HG03354 (cell line): ENCODE results near the gene CCDC12.
A peak's percentile ranks its signal among the peaks of the same experiment; 100 is the strongest.
"Not testable (repeated sequence)": the region's sequence is repeated elsewhere in the genome, so short reads cannot be mapped to it uniquely, and the experiment has no call there.

Experiments
- ATAC-seq: cut with Tn5 transposase; IDR thresholded peaks from one replicate; pipeline ENCODE4 v1.9.1; 2021; ENCODE audit warnings: mild to moderate bottlenecking; ENCODE audit not compliant: unreplicated experiment, poor library complexity, severe bottlenecking

CCDC12 gene

GRCh38 chr3:46912986-46913385, 63.6 kb downstream of the CCDC12 start:
- no peak for ATAC-seq

- not testable (repeated sequence) for ATAC-seq
Measured at GRCh38 chr3:46910914-46911313, 65.6 kb downstream of the CCDC12 start.

- no peak for ATAC-seq
Measured at GRCh38 chr3:46910166-46910760, 66.3 kb downstream of the CCDC12 start.

- peak; percentile 76 for ATAC-seq
Measured at GRCh38 chr3:46909535-46910161, 66.9 kb downstream of the CCDC12 start.

GRCh38 chr3:46908986-46909534, 67.5 kb downstream of the CCDC12 start:
- no peak for ATAC-seq

GRCh38 chr3:46908294-46908985, 68.1 kb downstream of the CCDC12 start:
- no peak for ATAC-seq

GRCh38 chr3:46907960-46908293, 68.6 kb downstream of the CCDC12 start:
- no peak for ATAC-seq

GRCh38 chr3:46907271-46907670, 69.3 kb downstream of the CCDC12 start:
- ATAC-seq = no peak

GRCh38 chr3:46906471-46907058, 70.0 kb downstream of the CCDC12 start:
- no peak for ATAC-seq

- no peak for ATAC-seq
Measured at GRCh38 chr3:46905661-46906451, 70.7 kb downstream of the CCDC12 start.

- no peak for ATAC-seq
Measured at GRCh38 chr3:46905213-46905560, 71.4 kb downstream of the CCDC12 start.

- no peak for ATAC-seq
Measured at GRCh38 chr3:46904303-46905212, 72.0 kb downstream of the CCDC12 start.

- no peak for ATAC-seq
Measured at GRCh38 chr3:46903341-46904302, 72.9 kb downstream of the CCDC12 start.

- no peak for ATAC-seq
Measured at GRCh38 chr3:46902188-46902631, 74.3 kb downstream of the CCDC12 start.

GRCh38 chr3:46901591-46902187, 74.9 kb downstream of the CCDC12 start:
- ATAC-seq = no peak

- ATAC-seq = no peak
Measured at GRCh38 chr3:46901061-46901460, 75.5 kb downstream of the CCDC12 start.

- ATAC-seq = no peak
Measured at GRCh38 chr3:46900356-46900755, 76.2 kb downstream of the CCDC12 start.

GRCh38 chr3:46900007-46900292, 76.6 kb downstream of the CCDC12 start:
- no peak for ATAC-seq
